Motor neuron (in vitro differentiated cells): Measurements from ENCODE around the gene LDHD. TPM values are rescaled to one million over a fixed set of nuclear protein-coding genes. Genes with fewer than 3 reads are reported as not detected.
"Not testable (repeated sequence)": the region's sequence is repeated elsewhere in the genome, so short reads cannot be mapped to it uniquely, and the experiment has no call there.

Source experiments
- ATAC-seq, 8 experiments: fragments of 200-7000 bp; cut with Tn5 transposase; replicated peaks in 6 of 8; 2 replicates each; pipeline ENCODE4 v1.8.0; 2021; ENCODE audit warnings: mild to moderate bottlenecking in 8 of 8, moderate library complexity in 8 of 8
- H3K27ac ChIP-seq, 2 donors: fragments of 250-450 bp; sonication (Bioruptor Pico); 2 replicates each; pipeline ENCODE4 v1.9.0; 2021; ENCODE audit warnings: antibody characterized with exemption in 2 of 2, mild to moderate bottlenecking in 2 of 2, moderate library complexity in 1 of 2
- H3K4me1 ChIP-seq, 2 donors: fragments of 250-450 bp; sonication (Bioruptor Pico); replicated peaks in 1 of 2; 2 replicates each; pipeline ENCODE4 v1.6.1; 2021; ENCODE audit warnings: antibody characterized with exemption in 2 of 2, mild to moderate bottlenecking in 2 of 2, moderate library complexity in 1 of 2
- H3K4me3 ChIP-seq, 5 donors: fragments of 250-450 bp; sonication (Bioruptor Pico); 2 replicates each; pipeline ENCODE4 v1.9.0; 2021; ENCODE audit warnings: antibody characterized with exemption in 5 of 5, mild to moderate bottlenecking in 5 of 5, moderate library complexity in 4 of 5
- WGBS, 10 experiments: fragments of 450-650 bp; shearing (Covaris generic); methylation state at CpG; one replicate each; pipeline ENCODE4 v1.0.0; 2022; 5-methylcytosine and 5-hydroxymethylcytosine counted together
- in situ Hi-C, 9 experiments: fragments of 400-800 bp; cut with MboI; loops; one replicate each; pipeline ENCODE4 v1.15.0; 2021; ENCODE audit warnings: low sequenced_read_pairs in 9 of 9, low pct_unique_long_range_greater_than_20kb in 2 of 9; ENCODE audit not compliant: unreplicated experiment in 9 of 9
- total RNA-seq, 8 experiments: library from RNA; unstranded; fragments of 300-600 nt; gene quantifications; 2 replicates each; pipeline versions ENCODE4 v1.2.3 to v1.2.4, GENCODE V29; 2022

The LDHD gene
- total RNA-seq, 8 experiments from 2014 or later, result 0.33 to 2.8 (median 1.0) TPM

- H3K27ac ChIP-seq, result no peak overlapping the region
- ATAC-seq, result no peak
- H3K4me1 ChIP-seq, result peaks cover 0 to 13% of the 10 kb centered on the region in 2 donors
- no peak overlapping the region for H3K4me3 ChIP-seq
- in situ Hi-C loops, result no loop called here
- 73 to 100% (median 94%) methylated on average over 1 to 11 of the region's 23 CpGs; no CpG with 5 or more reads in 3 of the 10 experiments for WGBS, 10 experiments
These were observed 22.7 kb downstream of the LDHD start for GRCh38 chr16:75093598-75094540.

GRCh38 chr16:75092777-75093176, 23.8 kb downstream of the LDHD start:
- no peak overlapping the region for H3K4me3 ChIP-seq
- no peak for ATAC-seq
- in situ Hi-C loops, result no loop called here
- 71 to 83% (median 78%) methylated on average over 1 to 6 of the region's 7 CpGs; no CpG with 5 or more reads in 6 of the 10 experiments for WGBS, 10 experiments
- H3K27ac ChIP-seq, result no peak overlapping the region
- peaks cover 0 to 13% of the 10 kb centered on the region in 2 donors for H3K4me1 ChIP-seq

- H3K4me1 ChIP-seq, result peaks cover 0 to 13% of the 10 kb centered on the region in 2 donors
- peak in 2 of 8 experiments; percentile 20 to 47 for ATAC-seq
- H3K4me3 ChIP-seq, in situ Hi-C loops, H3K27ac ChIP-seq: not testable (repeated sequence)
- WGBS, 10 experiments, result 0 to 100% (median 91%) methylated on average over 1 to 3 of the region's 3 CpGs; no CpG with 5 or more reads in 3 of the 10 experiments
These were observed 25.0 kb downstream of the LDHD start for GRCh38 chr16:75091619-75092018.

DNA sequence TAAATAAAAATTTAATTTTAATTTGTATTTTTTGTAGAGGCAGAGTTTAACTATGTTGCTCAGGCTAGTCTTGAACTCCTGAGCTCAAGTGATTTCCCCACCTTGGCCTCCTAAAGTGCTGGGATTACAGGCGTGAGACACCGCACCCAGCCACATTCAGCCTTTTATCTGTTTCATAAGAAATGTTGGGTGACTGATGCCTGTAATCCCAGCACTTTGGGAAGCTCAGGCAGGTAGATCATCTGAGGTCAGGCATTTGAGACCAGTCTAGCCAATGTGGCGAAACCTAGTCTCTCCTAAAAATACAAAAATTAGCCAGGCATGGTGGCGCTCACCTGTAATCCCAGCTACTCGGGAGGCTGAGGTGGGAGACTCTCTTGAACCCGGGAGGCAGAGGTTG, 25.7 kb downstream of the LDHD start:
- H3K27ac ChIP-seq, H3K4me3 ChIP-seq, ATAC-seq, in situ Hi-C loops: not testable (repeated sequence)
- peaks cover 0 to 12% of the 10 kb centered on the region in 2 donors for H3K4me1 ChIP-seq
- 77 to 100% (median 93%) methylated on average over 1 to 6 of the region's 6 CpGs; no CpG with 5 or more reads in 4 of the 10 experiments for WGBS, 10 experiments

DNA sequence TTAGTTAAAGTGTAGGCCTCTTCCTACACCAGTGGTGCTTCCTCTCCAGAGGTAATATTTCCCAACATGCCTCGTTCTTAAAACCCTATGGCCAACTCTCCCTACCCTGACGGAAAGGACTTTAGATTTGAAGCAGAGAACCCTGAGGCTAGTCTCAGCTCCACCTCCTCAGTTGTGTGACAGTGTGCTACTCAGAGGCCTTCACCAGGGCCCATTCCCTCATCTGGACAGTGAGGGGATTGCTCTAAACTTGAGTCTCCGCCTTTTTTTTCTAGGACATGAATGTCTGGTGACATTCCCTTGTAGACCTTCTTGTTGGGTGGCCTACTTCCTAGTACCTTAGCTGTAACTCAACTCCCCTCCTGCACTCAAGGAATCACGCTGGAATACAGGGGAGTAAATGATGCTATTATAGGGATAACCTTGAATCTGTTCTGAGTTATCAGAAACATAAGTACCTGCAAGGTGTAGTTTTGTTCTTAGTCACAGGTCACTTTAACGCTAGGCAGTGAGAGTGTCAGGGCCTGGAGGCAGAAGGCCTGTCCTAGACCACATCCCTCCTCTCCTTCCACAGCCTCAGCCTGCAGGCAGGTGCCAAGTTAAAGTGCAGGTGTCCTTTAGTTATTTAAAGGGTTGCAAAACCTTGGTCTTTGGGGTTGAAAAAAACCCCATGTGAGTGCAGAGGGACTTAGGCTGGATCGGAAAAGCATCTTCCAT, 26.9 kb downstream of the LDHD start:
- Histone ChIP-seq H3K27ac (no peak overlapping the region), H3K4me1 (peaks cover 0 to 1% of the 10 kb centered on the region in 2 donors), H3K4me3 (no peak overlapping the region)
- 44 to 100% (median 86%) methylated on average over 1 to 5 of the region's 6 CpGs; no CpG with 5 or more reads in 1 of the 10 experiments for WGBS, 10 experiments
- in situ Hi-C loops, result no loop called here
- ATAC-seq, result peak in 1 of 8 experiments; percentile 9

GRCh38 chr16:75088934-75089333, 27.6 kb downstream of the LDHD start:
- no peak for ATAC-seq
- Histone ChIP-seq H3K4me3 (no peak overlapping the region), H3K4me1 (peaks cover 6 to 8% of the 10 kb centered on the region in 2 donors), H3K27ac (no peak overlapping the region)
- in situ Hi-C loops, result no loop called here
- 45 to 100% (median 84%) methylated on average over 2 to 7 of the region's 8 CpGs; no CpG with 5 or more reads in 5 of the 10 experiments for WGBS, 10 experiments

- Histone ChIP-seq H3K4me1 (peaks cover 13 to 16% of the 10 kb centered on the region in 2 donors), H3K27ac (no peak overlapping the region), H3K4me3 (no peak overlapping the region)
- WGBS, 10 experiments, result 56 to 100% (median 80%) methylated on average over 2 to 3 of the region's 3 CpGs; no CpG with 5 or more reads in 1 of the 10 experiments
- in situ Hi-C loops, result no loop called here
- no peak for ATAC-seq
These were observed 28.4 kb downstream of the LDHD start for GRCh38 chr16:75088216-75088615.

GRCh38 chr16:75087375-75087979, 29.1 kb downstream of the LDHD start:
- in situ Hi-C loops, result no loop called here
- peak in 4 of 8 experiments; percentile 62 to 92 (median 88) for ATAC-seq
- 67 to 86% (median 80%) methylated on average over 1 to 3 of the region's 10 CpGs; no CpG with 5 or more reads in 4 of the 10 experiments for WGBS, 10 experiments
- Histone ChIP-seq H3K4me3 (no peak overlapping the region), H3K4me1 (peaks cover 14 to 22% of the 10 kb centered on the region in 2 donors), H3K27ac (no peak overlapping the region)

DNA sequence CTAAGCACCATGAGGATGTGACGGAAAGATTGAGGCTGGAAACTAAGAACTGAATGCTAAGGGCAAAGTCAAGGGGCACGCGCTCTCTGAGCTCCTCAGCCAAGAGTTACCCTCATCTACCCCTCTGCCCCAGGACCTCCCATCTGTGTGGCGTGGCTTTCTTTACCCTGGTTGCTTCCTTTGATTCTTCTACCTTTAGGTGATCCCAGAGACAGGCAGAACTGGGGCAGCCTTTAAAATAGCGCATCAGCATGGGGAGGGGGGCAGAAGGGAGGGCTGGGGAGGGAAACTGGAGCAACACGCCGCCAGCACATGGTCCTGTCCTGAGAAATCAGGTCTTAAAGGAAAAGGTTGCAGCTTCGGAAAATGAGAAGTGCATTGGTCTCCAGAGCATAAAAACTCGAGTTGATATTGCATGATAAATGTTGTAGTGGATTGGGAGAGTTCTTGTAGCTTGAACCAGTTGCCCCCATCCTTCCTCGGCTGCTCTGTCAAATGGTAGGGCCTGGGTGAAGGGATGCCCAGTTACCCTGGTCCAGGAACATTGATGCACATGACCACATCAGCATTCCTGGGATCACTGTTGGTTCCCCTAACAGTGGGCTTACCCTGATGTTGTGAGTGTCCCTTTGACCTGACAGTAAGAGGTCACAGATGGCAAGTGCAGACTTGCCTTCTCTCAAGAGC, 29.7 kb downstream of the LDHD start:
- peak in 1 of 8 experiments; percentile 31 for ATAC-seq
- peaks cover 14 to 22% of the 10 kb centered on the region in 2 donors for H3K4me1 ChIP-seq
- in situ Hi-C loops, result no loop called here
- no peak overlapping the region for H3K27ac ChIP-seq
- no peak overlapping the region for H3K4me3 ChIP-seq
- WGBS, 10 experiments, result 67 to 100% (median 100%) methylated on average over 1 to 4 of the region's 10 CpGs; no CpG with 5 or more reads in 2 of the 10 experiments

GRCh38 chr16:75086281-75086680, 30.3 kb downstream of the LDHD start:
- Histone ChIP-seq H3K4me1 (peaks cover 14 to 22% of the 10 kb centered on the region in 2 donors), H3K27ac (no peak overlapping the region), H3K4me3 (no peak overlapping the region)
- 80 to 100% (median 94%) methylated on average over 1 of the region's 1 CpG; no CpG with 5 or more reads in 6 of the 10 experiments for WGBS, 10 experiments
- no peak for ATAC-seq
- in situ Hi-C loops, result no loop called here

GRCh38 chr16:75085556-75085955, 31.0 kb downstream of the LDHD start:
- Histone ChIP-seq H3K27ac (no peak overlapping the region), H3K4me3 (no peak overlapping the region), H3K4me1 (peaks cover 14 to 22% of the 10 kb centered on the region in 2 donors)
- 13 to 100% (median 76%) methylated on average over 1 to 4 of the region's 4 CpGs; no CpG with 5 or more reads in 2 of the 10 experiments for WGBS, 10 experiments
- in situ Hi-C loops, result no loop called here
- no peak for ATAC-seq

DNA sequence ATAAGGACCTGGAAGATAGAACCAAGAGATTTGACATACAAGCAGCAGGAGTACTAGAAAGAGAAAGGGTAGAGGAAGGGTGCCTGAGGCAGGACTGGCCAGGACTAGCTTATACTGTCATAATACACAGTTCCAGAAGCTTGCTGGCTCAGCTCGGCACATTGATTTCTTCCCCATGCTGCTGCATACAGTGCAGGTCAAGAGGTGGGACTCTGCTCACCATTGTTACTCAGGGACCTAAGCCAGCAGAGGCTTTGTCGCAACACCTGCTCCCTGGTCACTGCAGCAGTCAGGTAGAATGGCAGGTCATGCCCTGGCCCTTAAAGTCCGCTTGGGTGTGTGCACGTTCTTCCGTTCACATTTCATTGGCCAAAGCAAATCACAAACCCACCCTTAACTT, 32.8 kb downstream of the LDHD start:
- 49 to 100% (median 85%) methylated on average over 1 to 5 of the region's 5 CpGs for WGBS, 10 experiments
- ATAC-seq, result peak in 5 of 8 experiments; percentile 55 to 96 (median 92)
- Histone ChIP-seq H3K27ac (peak overlapping the region; percentile 54 to 80), H3K4me1 (peaks cover 14 to 22% of the 10 kb centered on the region in 2 donors), H3K4me3 (no peak overlapping the region)
- in situ Hi-C loops, result no loop called here
